Uterus (tissue), 2 donors: Measurements from ENCODE around the gene XIRP2.

Experiments used
- POLR2A ChIP-seq, 2 donors: fragments of 450-650 bp; IDR thresholded peaks; one replicate each; pipeline ENCODE4 v1.6.1; 2016; ENCODE audit warnings: antibody characterized with exemption in 2 of 2, mild to moderate bottlenecking in 1 of 2, moderate library complexity in 1 of 2
- TF ChIP-seq, protein P1 (sequence below), 4 experiments: fragments of 200-600 bp in 2 of 4; fragments of 450-650 bp in 2 of 4; sonication (generic) in 2 of 4; IDR thresholded peaks; one replicate each; pipeline ENCODE4 v1.5.1; 2016 to 2019; ENCODE audit warnings: antibody characterized with exemption in 4 of 4, mild to moderate bottlenecking in 2 of 4, moderate library complexity in 1 of 4

DNA sequence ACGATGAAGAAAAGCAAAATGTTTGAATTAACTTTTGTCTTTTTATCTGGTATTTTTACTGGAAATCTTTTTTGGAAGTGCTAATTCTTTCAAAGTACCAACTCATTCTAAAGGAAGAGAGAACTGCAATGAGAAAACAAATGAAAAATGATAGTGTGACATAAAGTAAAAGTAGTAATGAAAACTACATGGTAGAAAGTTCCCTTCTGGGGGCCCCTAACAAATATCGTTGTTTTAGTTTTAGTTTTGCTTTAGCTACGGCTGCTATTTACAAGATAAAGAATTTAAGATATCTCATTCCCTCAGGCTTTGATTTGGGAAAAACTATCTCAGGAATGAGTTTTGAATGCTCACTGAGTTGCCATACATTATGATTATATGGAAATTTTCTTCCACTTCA lies 161.4 kb downstream of the XIRP2 start:
- TF ChIP-seq, protein P1, sequence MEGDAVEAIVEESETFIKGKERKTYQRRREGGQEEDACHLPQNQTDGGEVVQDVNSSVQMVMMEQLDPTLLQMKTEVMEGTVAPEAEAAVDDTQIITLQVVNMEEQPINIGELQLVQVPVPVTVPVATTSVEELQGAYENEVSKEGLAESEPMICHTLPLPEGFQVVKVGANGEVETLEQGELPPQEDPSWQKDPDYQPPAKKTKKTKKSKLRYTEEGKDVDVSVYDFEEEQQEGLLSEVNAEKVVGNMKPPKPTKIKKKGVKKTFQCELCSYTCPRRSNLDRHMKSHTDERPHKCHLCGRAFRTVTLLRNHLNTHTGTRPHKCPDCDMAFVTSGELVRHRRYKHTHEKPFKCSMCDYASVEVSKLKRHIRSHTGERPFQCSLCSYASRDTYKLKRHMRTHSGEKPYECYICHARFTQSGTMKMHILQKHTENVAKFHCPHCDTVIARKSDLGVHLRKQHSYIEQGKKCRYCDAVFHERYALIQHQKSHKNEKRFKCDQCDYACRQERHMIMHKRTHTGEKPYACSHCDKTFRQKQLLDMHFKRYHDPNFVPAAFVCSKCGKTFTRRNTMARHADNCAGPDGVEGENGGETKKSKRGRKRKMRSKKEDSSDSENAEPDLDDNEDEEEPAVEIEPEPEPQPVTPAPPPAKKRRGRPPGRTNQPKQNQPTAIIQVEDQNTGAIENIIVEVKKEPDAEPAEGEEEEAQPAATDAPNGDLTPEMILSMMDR (IDR thresholded peaks at IDR 0.05), result no peak
- TF ChIP-seq POLR2A (IDR thresholded peaks at IDR 0.05), result no peak
